ENCODE measurements around the gene SLC50A1.
A peak's percentile ranks its signal among the peaks of the same experiment; 100 is the strongest.
"Not testable (repeated sequence)": the region's sequence is repeated elsewhere in the genome, so short reads cannot be mapped to it uniquely, and the experiment has no call there.

Gene SLC50A1

GRCh38 chr1:155137154-155137949, 1.7 kb downstream of the SLC50A1 start:
- DNase-seq: no peak

- DNase-seq: peak; percentile 67 to 75
Observed at GRCh38 chr1:155139895-155140629, 4.4 kb downstream of the SLC50A1 start, which contains the start of gene DPM3. DPM3 (minus strand) TSS chr1:155140531; CDS start chr1:155140240, 291 bp downstream.

GRCh38 chr1:155140630-155140953, 4.9 kb downstream of the SLC50A1 start:
- DNase-seq: no peak

- DNase-seq: no peak
Observed at GRCh38 chr1:155141749-155142148, 6.1 kb downstream of the SLC50A1 start.

- no peak for DNase-seq
Observed at GRCh38 chr1:155145491-155145890, 9.8 kb downstream of the SLC50A1 start.

GRCh38 chr1:155155996-155156643, 20.5 kb downstream of the SLC50A1 start:
- not testable (repeated sequence) for DNase-seq

- DNase-seq: no peak
Observed at GRCh38 chr1:155158991-155159390, 23.3 kb downstream of the SLC50A1 start.

- DNase-seq: no peak
Observed at GRCh38 chr1:155160128-155160527, 24.5 kb downstream of the SLC50A1 start.

- DNase-seq: not testable (repeated sequence)
Observed at GRCh38 chr1:155162631-155163030, 27.0 kb downstream of the SLC50A1 start.

- DNase-seq: not testable (repeated sequence)
Observed at GRCh38 chr1:155163785-155164184, 28.1 kb downstream of the SLC50A1 start.

GRCh38 chr1:155164625-155165024, 29.0 kb downstream of the SLC50A1 start:
- not testable (repeated sequence) for DNase-seq

GRCh38 chr1:155166051-155166470, 30.4 kb downstream of the SLC50A1 start:
- DNase-seq: no peak

- DNase-seq: no peak
Observed at GRCh38 chr1:155166471-155167165, 31.0 kb downstream of the SLC50A1 start.

GRCh38 chr1:155167166-155168104, 31.8 kb downstream of the SLC50A1 start:
- peak; percentile 80 to 90 for DNase-seq

- DNase-seq: not testable (repeated sequence)
Observed at GRCh38 chr1:155168105-155168445, 32.4 kb downstream of the SLC50A1 start.

GRCh38 chr1:155168456-155169210, 33.0 kb downstream of the SLC50A1 start:
- DNase-seq: no peak

GRCh38 chr1:155169541-155169940, 33.9 kb downstream of the SLC50A1 start:
- no peak for DNase-seq

GRCh38 chr1:155170101-155170785, 34.6 kb downstream of the SLC50A1 start:
- no peak for DNase-seq

- no peak for DNase-seq
Observed at GRCh38 chr1:155170806-155171205, 35.2 kb downstream of the SLC50A1 start.

Data from NCI-H524 (cell line).